Skin epidermis (tissue), 12 donors: ENCODE data around the gene SMTN.
"Not testable (repeated sequence)": the region's sequence is repeated elsewhere in the genome, so short reads cannot be mapped to it uniquely, and the experiment has no call there.

ENCODE experiments used
- H3K27ac ChIP-seq, 21 experiments: fragments of 200-600 bp; sonication (generic) in 11 of 21; one replicate each; pipeline ENCODE4 v1.5.0; 2020; ENCODE audit warnings: mild to moderate bottlenecking in 3 of 21, inconsistent platforms in 2 of 21, moderate library complexity in 2 of 21
- H3K4me3 ChIP-seq, 7 experiments: fragments of 200-600 bp; sonication (generic) in 2 of 7; one replicate each; pipeline ENCODE4 v1.5.0; 2020; ENCODE audit warnings: inconsistent platforms in 2 of 7, mild to moderate bottlenecking in 2 of 7, moderate library complexity in 1 of 7

SMTN gene

DNA sequence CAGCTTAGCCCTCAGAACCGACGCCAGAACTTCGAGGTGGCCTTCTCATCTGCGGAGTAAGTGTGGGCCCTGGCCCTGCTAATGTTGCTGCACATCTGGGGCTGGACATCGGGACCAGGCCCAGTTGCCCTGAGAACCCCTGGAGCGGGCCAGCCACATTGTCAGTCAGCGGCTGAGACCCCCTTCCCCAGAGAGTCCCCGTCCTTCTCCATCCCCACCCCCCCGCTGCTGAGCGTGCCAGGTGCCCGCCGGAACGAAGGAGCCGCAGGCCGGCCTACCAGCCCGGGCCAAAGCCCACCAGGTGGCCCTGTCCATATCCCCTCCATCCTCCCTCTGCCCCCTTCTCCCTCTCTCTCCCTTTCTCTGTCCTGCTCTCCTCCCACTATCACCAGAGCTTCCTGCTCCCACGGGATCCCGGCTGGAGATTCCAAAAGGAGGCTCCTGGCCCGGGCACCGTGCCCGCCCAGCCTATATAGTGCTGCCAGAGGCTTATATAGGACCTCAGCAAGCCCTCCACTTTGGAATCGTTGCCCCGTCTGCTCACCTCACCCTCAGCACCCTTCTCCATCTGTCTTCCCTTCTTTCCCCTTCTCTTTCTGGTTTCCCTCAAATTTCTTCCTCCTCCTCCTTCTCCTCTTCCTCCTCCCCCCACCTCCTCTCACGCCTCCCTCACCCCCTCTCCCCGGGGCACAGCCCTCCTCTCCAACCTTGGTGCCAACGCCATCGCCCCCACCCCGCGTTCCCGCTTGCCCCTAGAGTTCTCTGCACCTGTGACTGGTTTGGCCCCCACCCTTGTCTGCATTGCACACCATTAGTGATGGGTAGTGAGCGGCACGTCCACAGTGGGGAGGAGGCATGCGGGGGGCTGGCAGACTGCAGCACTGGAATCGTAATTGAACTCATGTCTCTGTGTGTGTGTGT lies 19.0 kb downstream of the SMTN start:
- Histone ChIP-seq H3K27ac (no peak overlapping the region), H3K4me3 (no peak overlapping the region)

DNA sequence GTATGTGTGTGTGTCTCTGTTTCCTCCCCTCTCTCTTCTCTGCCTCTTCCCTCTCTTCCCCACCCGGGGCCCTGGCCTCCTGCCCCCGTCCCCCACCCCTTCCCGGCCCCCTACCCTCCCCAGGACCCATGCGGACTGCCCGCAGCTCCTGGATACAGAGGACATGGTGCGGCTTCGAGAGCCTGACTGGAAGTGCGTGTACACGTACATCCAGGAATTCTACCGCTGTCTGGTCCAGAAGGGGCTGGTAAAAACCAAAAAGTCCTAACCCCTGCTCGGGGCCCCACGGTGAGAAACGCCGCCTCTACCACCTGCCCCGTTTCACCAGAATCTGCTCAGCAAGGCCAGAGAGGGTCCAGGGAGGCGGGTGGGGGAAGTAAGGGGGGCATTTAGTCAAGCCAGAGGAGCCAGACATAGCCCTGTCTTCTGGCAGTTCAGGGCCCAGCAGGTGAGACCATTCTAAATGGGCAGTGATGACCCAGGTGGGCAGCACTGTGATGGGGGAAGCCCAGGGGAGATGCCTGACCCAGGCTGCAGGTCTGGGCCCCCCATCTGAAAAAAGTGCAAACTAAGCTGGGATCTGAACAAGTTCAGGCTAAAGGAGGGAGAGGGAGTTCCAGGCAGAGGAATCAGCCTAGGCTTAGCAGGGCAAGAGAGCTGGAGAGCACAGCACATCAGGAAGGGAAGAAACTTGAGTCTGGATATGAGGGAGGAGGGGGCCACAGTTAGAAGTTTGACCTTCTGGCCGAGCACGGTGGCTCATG lies 19.8 kb downstream of the SMTN start:
- Histone ChIP-seq H3K27ac (no peak overlapping the region), H3K4me3 (no peak overlapping the region)

DNA sequence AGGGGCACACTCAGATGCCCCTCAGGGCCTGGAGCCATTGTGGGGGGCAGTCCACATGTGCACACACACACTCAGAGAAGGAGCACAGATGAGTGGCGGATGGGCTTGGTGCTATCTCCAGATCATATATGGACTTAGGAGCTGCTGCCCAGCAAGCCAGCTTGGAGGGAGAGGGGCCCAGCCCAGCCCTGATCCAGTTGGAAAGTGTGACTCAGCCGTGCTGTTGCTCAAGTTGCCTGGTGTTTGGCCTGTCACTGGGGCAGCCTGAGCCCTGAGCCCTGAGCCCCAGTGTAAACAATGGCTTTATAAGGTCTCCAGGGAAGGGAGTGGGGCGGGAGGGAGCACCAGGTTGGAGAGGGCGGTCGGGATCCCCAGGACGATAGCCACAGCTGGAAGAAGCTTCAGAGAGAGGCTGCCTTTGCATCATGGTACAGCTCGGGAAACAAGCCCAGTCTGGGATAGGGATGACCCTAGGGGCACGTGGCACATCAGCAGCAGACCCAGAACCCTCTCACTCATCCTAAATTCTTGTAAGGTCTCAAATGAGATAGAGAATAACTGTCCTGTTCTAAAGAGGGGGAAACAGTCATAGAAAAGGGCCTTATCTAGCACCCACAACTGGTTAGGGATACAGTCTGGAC lies 21.4 kb downstream of the SMTN start:
- H3K4me3 ChIP-seq: no peak overlapping the region
- H3K27ac ChIP-seq: peak overlapping the region in 18 of 21 experiments; percentile 0 to 69 (median 34)

DNA sequence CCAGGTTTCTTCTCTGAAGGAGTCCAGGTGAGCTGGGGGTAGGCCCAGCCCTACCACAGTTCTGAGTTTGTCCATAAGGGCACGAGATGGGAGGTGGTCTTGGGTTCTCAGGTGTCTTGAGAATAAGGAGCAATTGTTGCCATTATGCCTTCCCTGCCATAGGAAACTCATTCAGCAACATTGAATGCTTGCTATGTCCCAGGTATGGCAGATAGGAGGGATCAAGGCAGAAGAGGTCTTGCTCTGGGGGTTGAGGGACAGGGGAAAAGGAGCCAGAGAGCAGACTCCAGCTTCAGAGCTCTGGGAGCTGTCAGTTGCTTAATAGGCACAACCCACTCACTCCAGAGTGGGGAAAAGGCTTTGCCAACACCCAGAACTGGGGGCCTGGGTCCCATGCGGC lies 22.0 kb downstream of the SMTN start:
- Histone ChIP-seq H3K4me3 (no peak overlapping the region), H3K27ac (peak overlapping the region in 12 of 21 experiments; percentile 0 to 69 (median 34))

DNA sequence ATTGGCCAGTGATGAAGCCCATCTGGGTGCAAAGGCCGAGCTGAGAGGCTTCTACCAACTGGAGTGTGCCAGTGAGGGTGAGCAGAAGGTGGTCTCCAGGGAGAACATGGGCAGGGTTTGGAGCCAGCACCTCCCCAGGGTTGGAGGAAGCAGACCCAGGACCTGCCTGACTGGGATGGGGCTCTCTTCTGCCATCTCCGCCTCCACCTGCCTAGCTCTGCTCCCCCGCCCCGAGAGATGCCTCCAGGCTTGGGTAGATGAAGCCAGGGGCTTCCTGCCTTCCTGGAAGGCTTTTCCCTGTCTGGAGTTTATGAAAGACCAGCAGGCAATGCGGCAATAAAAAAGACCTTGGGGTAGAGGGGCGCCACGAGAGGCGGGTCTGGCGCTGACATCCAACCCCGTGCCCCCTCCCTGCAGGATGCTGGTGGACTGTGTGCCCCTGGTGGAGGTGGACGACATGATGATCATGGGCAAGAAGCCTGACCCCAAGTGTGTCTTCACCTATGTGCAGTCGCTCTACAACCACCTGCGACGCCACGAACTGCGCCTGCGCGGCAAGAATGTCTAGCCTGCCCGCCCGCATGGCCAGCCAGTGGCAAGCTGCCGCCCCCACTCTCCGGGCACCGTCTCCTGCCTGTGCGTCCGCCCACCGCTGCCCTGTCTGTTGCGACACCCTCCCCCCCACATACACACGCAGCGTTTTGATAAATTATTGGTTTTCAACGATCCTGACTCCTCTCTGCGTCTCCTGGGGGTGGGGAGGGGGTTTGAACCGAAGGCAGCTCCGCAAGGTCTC lies 23.0 kb downstream of the SMTN start:
- peak overlapping the region in 1 of 21 experiments; percentile 37 for H3K27ac ChIP-seq

DNA sequence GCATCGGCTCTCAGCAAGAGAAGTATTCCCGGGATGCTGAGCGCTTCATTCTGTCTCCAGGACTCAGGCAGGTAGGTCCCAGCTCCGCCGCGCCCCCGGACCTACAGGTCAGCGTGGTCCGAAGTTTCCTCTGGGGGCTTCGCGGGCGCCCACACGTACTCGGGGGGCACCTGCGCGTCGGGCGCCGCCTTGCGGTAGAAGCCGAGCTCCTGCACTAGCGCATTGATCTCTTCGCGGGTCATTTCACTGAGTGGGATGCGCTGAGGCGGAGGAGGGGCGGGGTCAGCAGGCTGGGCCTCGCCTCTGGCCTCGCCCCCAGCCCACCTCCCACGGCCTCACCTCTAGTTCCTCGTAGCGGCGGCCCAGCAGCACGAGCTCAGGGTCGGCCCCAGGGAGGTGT lies 23.8 kb downstream of the SMTN start:
- Histone ChIP-seq H3K4me3 (no peak overlapping the region), H3K27ac (peak overlapping the region in 2 of 21 experiments; percentile 17 to 92)

More for the DNA sequence above, 23.0 kb downstream of the SMTN start:
- no peak overlapping the region for H3K4me3 ChIP-seq

DNA sequence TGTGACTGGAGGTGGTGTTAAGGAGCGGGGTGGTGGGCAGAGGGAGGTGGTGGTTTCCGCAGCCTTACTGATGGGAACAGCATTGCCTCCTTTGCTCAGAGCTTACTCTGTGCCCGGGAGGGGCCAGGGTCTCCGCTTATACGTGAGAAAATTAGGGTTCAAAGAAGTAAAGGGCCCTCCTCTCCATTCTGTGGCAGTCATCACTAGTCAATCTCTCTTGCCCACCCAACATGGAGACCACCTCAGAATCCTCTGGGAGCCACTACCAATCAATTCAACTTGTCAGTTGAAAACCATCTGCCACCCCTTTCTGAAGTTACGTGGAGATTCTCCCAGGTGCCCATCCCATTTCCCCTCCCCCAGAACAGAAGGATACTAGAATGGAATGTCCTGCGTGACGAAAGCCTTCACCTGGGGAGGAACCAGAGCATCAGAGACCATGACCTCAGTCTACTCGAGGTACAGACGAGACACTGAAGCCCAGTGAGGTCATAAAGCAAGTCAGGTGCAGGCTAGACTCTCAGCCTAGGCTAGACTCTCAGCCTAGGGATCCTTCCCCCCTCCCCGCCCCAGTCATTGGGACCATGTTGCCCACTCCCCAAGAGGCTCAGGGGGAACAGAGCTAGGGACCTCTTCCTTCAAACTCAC lies 24.3 kb downstream of the SMTN start:
- Histone ChIP-seq H3K27ac (peak overlapping the region in 10 of 21 experiments; percentile 14 to 95 (median 88)), H3K4me3 (no peak overlapping the region)

DNA sequence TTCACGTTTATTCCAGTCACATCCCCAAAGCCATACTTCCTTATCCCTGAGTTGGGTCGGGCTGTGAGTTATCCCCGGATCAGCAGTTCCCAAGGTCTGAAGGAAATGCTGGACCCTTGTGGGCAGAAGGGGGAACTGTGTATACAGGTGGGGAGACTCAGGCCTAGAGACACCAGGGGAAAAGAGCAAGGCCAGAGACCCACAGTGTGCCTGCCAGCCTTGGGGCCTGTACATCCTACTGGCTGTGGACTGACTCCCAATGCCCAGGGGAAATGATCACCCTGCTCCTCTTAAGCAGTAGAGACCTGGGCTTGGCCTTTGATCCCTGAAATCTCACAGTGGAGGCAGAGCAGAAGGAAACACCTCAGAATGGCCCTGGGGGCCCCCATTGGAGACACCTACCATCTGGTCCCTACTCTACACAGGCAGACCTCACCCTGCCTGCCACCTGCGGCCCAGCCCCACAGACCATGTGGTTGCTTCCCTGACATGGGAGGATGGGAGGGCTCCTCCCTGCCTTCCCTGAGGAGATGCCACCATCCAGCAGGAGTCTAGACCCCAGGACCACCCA lies 25.0 kb downstream of the SMTN start:
- H3K27ac ChIP-seq: peak overlapping the region in 18 of 21 experiments; percentile 14 to 97 (median 88)
- H3K4me3 ChIP-seq: peak overlapping the region; percentile 41 to 83 (median 59)

DNA sequence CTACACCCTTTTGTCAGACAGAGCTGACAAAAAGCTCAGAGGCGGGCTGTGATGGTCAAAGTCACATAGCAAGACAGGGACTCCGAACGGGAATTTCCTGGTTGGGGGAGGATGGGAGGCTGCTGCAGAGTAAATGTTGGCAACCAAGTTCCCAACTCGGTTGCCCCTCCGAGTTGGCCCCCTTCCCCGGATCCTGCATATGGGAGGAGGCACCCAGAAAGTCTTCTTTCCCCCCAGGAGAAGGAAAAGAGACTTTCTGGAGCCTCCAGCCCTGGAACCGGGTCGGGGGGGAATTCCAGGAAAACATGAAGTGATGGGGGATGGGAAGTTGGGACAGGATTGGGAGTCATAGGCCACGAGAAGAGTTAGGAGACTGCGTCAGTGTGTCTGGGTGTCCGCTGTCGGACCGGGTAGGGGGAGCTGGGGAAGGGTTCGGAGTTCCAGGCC lies 25.6 kb downstream of the SMTN start:
- H3K27ac ChIP-seq: peak overlapping the region; percentile 76 to 97 (median 87)
- H3K4me3 ChIP-seq: peak overlapping the region; percentile 41 to 83 (median 59)

DNA sequence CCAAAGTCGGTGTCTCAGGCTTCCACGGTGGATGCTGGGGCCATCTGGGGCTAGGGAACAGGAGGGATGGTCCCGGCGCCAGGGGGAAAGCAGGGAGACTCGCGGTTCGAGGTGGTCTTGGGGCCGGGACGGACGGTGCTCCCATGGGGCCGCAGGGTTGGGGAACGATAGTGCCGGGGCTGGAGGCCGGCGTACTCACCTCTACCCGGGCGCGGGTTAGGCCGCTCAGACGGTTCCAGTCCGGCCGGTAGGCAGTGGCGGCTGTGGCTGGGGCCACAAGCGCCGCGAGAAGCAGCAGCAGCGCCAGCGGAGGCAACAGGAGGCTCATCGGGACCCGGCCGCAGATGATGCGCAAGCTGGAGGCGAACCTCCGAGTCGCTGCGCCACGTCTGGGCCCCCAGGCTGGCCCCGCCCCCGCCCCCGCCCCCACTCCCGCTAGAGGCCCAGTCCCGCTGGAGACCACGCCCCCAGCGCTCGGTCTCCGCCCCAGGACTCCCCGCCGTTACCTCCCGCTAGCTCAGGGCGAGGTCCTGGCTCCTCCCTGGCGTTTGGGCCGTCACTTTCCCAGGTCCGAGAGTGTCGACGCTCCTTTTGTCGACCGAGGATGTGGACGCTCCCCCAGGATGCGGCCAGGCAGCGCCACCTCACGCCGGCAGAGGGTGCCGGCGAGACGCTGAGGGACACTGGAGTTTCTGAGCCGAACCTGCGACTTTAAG lies 26.2 kb downstream of the SMTN start, which contains the start of gene SELENOM:
SELENOM (minus strand) TSS at position 391 of the 716 bp plus-strand sequence; CDS start at position 328, 63 bp downstream.
- Histone ChIP-seq H3K27ac (peak within 1 kb of the TSS; percentile 76 to 97 (median 87)), H3K4me3 (peak within 1 kb of the TSS; percentile 41 to 83 (median 59))

DNA sequence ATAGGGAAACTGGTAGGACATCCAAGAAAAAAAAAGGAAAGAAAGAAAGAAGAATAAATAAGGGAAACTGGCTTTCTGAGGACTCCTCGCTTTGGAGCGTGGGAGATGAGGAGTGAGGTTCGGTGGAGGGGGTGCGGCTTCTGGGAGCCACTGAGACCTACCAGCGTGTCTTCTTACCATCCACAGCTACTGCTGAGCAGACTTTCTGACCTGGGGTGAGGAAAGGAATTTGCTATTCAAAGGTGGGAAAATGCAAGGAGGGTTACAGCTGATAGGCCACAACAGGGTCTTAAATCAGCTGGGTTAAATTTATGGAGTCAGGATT lies 26.7 kb downstream of the SMTN start:
- peak overlapping the region; percentile 41 to 83 (median 59) for H3K4me3 ChIP-seq
- H3K27ac ChIP-seq: peak overlapping the region in 16 of 21 experiments; percentile 0 to 97 (median 74)

DNA sequence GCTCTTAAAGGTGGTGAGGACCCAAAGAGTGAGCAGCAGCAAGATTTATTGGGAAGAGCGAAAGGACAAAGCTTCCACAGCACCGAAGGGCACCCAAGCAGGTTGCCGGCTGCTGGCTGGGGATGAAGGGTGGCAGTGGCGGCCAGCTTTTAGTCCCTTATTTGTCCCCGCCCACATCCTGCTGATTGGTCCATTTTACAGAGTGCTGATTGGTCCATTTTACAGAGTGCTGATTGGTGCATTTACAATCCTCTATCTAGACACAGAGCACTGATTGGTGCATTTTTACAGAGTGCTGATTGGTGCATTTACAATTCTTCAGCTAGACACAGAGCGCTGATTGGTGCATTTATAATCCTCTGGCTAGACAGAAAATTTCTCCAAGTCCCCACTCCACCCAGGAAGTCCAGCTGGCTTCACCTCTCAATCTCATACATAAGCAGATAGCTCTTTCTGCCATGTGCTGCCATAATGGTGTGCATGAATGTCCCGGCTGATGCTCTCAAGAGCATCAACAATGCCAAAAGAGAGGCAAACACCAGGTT lies 31.5 kb downstream of the SMTN start:
- not testable (repeated sequence) for H3K27ac ChIP-seq, H3K4me3 ChIP-seq

DNA sequence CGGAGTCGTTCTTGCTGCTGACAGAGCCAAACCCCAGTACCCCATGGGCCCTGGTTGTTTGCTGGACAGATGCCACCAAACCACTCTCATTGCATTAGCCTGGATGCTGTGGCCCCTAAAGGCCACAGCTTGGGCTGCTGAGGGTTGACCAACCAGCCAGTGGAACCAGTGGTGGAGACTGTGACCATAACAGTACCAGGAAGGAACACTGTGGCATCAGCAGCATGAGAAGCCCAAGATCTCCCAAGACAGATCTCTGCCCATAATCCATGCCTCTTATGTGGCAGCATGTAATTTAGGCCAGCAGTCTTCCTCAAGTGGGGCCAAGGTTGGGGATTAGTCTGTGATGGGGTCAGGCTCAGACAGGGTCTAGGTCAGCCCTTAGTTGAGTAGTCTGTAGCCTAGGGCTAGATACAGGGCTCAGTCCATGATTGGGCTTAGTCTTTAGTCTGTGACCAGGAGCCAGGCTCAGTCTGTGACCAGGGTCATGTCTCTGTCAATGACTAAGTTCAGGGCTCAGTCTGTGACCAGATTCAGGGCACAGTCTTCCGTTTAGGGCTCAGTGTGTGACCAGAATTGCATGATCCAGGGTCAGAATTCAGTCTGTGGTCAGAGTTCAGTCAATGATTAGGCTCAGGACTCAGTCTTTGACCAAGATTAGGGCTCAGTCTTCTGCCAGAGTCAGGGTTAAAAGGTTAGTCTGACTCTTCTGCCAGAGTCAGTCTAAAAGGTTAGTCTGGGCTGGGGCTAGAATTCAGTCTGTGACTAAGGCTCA lies 37.1 kb downstream of the SMTN start:
- Histone ChIP-seq H3K4me3 (no peak overlapping the region), H3K27ac (no peak overlapping the region)

DNA sequence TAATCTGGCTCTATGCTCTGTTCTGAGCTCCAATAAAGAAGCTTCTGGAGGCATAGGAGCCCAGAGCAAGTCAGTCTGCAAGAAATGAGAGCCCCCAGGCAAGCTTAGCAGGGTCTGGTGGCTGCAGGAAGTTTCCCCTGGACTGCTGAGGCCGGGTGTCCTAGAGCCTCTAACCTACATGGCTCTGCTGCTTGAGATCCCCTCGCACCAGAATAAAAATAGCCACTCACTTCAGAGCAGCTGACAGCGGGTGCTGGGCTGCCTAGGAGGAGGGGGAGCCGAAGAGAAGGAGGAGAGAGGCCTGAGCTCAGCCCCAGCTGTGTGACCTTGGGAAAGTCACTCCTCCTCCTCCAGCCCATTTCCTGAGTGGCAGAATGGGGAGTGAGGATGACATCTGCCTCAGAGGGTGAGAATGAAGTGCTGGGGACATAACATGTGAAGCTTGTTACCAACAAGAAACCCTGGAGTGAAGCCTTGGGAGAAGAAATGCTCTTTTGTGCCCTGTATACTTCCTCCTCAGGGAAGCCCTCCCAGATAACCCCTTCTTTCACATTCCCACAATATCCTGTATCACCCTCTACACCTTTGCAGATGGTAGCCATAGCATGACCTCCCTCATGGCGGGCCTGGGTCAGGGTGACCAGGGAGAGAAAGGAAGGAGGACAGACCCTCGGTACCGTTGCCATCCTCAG lies 38.1 kb downstream of the SMTN start:
- no peak overlapping the region for H3K27ac ChIP-seq
- H3K4me3 ChIP-seq: no peak overlapping the region

DNA sequence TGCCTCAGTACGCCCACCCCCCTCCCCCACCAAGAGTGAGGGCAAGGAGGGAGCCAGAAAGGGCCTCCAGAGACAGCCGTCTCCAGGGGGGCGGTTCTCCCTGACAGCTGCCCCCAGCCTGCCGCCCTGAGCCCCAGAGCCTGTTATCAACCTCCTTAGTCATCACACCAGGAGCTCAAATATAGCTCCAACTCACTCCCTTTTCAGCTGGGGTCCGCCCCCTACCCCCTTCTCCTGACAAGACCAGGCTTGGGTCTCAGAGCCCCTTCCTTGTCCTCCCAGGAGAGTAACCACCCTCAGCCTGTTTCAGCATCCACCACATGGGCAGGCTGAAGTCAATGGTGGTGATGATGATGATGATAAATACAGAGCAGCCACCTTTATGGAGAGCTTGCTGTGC lies 39.1 kb downstream of the SMTN start:
- no peak overlapping the region for H3K27ac ChIP-seq

DNA sequence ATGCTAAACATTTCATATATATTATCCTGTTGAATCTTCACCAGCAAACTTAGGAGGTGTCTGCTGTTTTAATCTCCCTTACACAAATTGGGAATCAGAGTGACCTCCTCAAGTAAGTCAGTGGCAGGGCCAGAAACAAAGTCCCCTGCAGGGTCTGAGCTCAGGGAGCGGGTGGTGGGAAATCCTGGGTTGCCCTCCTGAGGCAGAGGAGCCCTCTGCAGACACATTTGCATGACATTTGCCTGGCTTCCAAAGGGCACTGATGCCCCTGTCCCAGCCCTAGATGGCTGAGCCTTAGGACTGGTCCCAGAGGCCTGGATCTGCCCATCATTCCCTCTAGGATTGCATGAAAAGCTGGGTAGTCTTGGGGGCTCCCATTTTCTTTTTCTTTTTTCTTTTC lies 39.5 kb downstream of the SMTN start:
- Histone ChIP-seq H3K27ac (no peak overlapping the region), H3K4me3 (no peak overlapping the region)

More for the DNA sequence above, 39.1 kb downstream of the SMTN start:
- H3K4me3 ChIP-seq: no peak overlapping the region
